Astrocyte (in vitro differentiated cells and primary cell): ENCODE data around the gene TAF5L. TPM values are rescaled to one million over a fixed set of nuclear protein-coding genes. Genes with fewer than 3 reads are reported as not detected.
"Not testable (repeated sequence)": the region's sequence is repeated elsewhere in the genome, so short reads cannot be mapped to it uniquely, and the experiment has no call there.

Experiments
- DNase-seq: peaks from one replicate; pipeline ENCODE4 v3.0.0-alpha.2; 2010; ENCODE audit warnings: low read depth
- FAIRE-seq: peaks from 2 replicates; lab custom pipeline; 2011; peaks lifted over from hg19 to GRCh38; lab: Jason Lieb, UNC
- H2AFZ ChIP-seq: 2 replicates; pipeline ENCODE4 v1.6.0; 2012; ENCODE audit warnings: low read depth, low read length, inconsistent platforms
- H3K27ac ChIP-seq: 2 replicates; pipeline ENCODE4 v1.5.1; 2011; ENCODE audit warnings: low read depth, low read length, inconsistent platforms
- H3K27me3 ChIP-seq: 2 replicates; pipeline ENCODE4 v1.6.0; 2011; ENCODE audit warnings: low read length, inconsistent platforms; ENCODE audit not compliant: insufficient read depth
- H3K36me3 ChIP-seq: 2 replicates; pipeline ENCODE4 v1.5.1; 2011; ENCODE audit warnings: low read length, inconsistent platforms; ENCODE audit not compliant: insufficient read depth
- H3K4me1 ChIP-seq: 2 replicates; pipeline ENCODE4 v1.5.1; 2011; ENCODE audit warnings: low read length, inconsistent platforms; ENCODE audit not compliant: insufficient read depth
- H3K4me2 ChIP-seq: 2 replicates; pipeline ENCODE4 v1.6.0; 2012; ENCODE audit warnings: low read length, inconsistent platforms
- H3K4me3 ChIP-seq: 2 replicates; pipeline ENCODE4 v1.5.1; 2011; ENCODE audit warnings: low read depth, mild to moderate bottlenecking, low read length, inconsistent platforms; ENCODE audit not compliant: insufficient read depth
- H3K79me2 ChIP-seq: 2 replicates; pipeline ENCODE4 v1.6.0; 2012; ENCODE audit warnings: mild to moderate bottlenecking, low read length, inconsistent platforms; ENCODE audit not compliant: insufficient read depth
- H3K9ac ChIP-seq: 2 replicates; pipeline ENCODE4 v1.6.0; 2012; ENCODE audit warnings: mild to moderate bottlenecking, low read length, inconsistent platforms
- H3K9me3 ChIP-seq: 2 replicates; pipeline ENCODE4 v1.5.1; 2012; ENCODE audit warnings: low read depth, mild to moderate bottlenecking, low read length, inconsistent platforms; ENCODE audit not compliant: insufficient read depth
- H4K20me1 ChIP-seq: 2 replicates; pipeline ENCODE4 v1.6.0; 2012; ENCODE audit warnings: low read length, inconsistent platforms; ENCODE audit not compliant: insufficient read depth
- H3K27ac Mint-ChIP-seq: one replicate; pipeline ENCODE4 v1.8.0; 2021; ENCODE audit warnings: mild to moderate bottlenecking, mixed read lengths; ENCODE audit not compliant: unreplicated experiment
- H3K27me3 Mint-ChIP-seq: one replicate; pipeline ENCODE4 v1.8.0; 2021; ENCODE audit warnings: low read depth, mixed read lengths; ENCODE audit not compliant: unreplicated experiment
- H3K36me3 Mint-ChIP-seq: one replicate; pipeline ENCODE4 v1.8.0; 2021; ENCODE audit warnings: low read depth, mixed read lengths; ENCODE audit not compliant: unreplicated experiment
- H3K4me1 Mint-ChIP-seq: one replicate; pipeline ENCODE4 v1.8.0; 2021; ENCODE audit warnings: low read depth, mixed read lengths; ENCODE audit not compliant: unreplicated experiment
- H3K4me3 Mint-ChIP-seq: one replicate; pipeline ENCODE4 v1.8.0; 2021; ENCODE audit warnings: mild to moderate bottlenecking, moderate library complexity, mixed read lengths; ENCODE audit not compliant: unreplicated experiment
- H3K9me3 Mint-ChIP-seq: one replicate; pipeline ENCODE4 v1.8.0; 2021; ENCODE audit warnings: mild to moderate bottlenecking, mixed read lengths; ENCODE audit not compliant: unreplicated experiment
- EZH2 ChIP-seq: IDR thresholded peaks from 2 replicates; pipeline ENCODE4 v1.6.1; 2012; ENCODE audit warnings: mild to moderate bottlenecking, low read length, inconsistent platforms; ENCODE audit not compliant: insufficient read depth
- total RNA-seq: library from RNA; stranded (reverse); gene quantifications from 2 replicates; pipeline ENCODE4 v1.2.1, GENCODE V29; 2021
- TF ChIP-seq, protein P1 (sequence below): IDR thresholded peaks from 2 replicates; pipeline ENCODE4 v1.5.1; 2011; ENCODE audit warnings: low read depth, mild to moderate bottlenecking, inconsistent platforms, low read length, moderate library complexity; ENCODE audit not compliant: insufficient read depth

The TAF5L gene
- total RNA-seq, 1 donor from 2014 or later = 23.5 TPM

DNA sequence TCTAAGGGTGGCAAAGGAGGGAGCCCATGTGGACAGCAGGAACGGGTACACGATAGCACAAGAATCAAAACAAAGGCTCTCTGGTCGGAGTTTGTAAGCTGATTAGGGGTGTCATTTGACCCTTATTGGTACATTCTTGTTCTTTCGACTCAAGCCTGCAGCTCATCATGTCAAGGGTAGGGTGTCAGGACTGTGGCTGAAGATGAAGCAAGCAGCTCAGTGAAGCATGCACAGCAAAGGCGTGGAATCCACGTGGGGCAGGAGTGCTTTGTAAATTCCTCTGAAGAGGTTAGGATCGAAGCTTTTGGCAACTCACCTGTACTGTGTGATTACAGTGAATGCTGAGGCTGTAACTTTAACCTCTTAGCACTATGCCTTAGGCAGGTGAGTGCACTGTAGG lies 62.7 kb downstream of the TAF5L start:
- Mint-ChIP-seq H3K27ac (peak overlapping the region; percentile 35), H3K36me3 (no peaks in the 10 kb centered on the region), H3K4me1 (peaks cover 11% of the 10 kb centered on the region), H3K9me3 (no peaks in the 10 kb centered on the region), H3K27me3 (no peaks in the 10 kb centered on the region), H3K4me3 (no peak overlapping the region)
- Histone ChIP-seq H3K4me1 (peaks cover 3% of the 10 kb centered on the region), H3K9ac (no peak overlapping the region), H3K27me3 (no peaks in the 10 kb centered on the region), H3K9me3 (no peaks in the 10 kb centered on the region), H3K27ac (no peak overlapping the region), H3K79me2 (no peaks in the 10 kb centered on the region), H3K36me3 (no peaks in the 10 kb centered on the region), H3K4me3 (no peak overlapping the region), H2AFZ (peak overlapping the region; percentile 35), H3K4me2 (no peak overlapping the region), H4K20me1 (no peaks in the 10 kb centered on the region)
- no peak for DNase-seq
- TF ChIP-seq, protein P1, sequence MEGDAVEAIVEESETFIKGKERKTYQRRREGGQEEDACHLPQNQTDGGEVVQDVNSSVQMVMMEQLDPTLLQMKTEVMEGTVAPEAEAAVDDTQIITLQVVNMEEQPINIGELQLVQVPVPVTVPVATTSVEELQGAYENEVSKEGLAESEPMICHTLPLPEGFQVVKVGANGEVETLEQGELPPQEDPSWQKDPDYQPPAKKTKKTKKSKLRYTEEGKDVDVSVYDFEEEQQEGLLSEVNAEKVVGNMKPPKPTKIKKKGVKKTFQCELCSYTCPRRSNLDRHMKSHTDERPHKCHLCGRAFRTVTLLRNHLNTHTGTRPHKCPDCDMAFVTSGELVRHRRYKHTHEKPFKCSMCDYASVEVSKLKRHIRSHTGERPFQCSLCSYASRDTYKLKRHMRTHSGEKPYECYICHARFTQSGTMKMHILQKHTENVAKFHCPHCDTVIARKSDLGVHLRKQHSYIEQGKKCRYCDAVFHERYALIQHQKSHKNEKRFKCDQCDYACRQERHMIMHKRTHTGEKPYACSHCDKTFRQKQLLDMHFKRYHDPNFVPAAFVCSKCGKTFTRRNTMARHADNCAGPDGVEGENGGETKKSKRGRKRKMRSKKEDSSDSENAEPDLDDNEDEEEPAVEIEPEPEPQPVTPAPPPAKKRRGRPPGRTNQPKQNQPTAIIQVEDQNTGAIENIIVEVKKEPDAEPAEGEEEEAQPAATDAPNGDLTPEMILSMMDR = no peak
- no peak for TF ChIP-seq EZH2
- no peak for FAIRE-seq

DNA sequence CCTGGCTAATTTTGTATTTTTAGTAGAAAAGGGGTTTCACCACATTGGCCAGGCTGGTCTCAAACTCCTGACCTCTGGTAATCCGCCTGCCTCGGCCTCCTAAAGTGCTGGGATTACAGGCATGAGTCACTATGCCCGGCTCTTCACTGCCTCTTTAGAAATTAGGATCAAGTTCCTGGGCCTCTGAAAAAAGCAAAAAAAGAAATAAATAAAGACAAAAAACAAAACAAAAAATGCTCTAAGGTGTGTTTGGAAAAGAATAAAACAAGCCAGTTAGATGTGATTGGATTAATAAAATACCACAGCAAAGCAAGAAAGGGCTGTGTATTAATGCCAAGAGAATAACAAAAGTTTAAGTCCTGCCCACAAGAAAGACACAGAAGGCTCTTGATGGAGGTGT lies 63.2 kb downstream of the TAF5L start:
- TF ChIP-seq, protein P1 = no peak
- TF ChIP-seq EZH2 = no peak
- H3K27me3 Mint-ChIP-seq = no peaks in the 10 kb centered on the region
- no peaks in the 10 kb centered on the region for H3K9me3 Mint-ChIP-seq
- Histone ChIP-seq H3K4me3 (no peak overlapping the region), H4K20me1 (no peaks in the 10 kb centered on the region), H3K9me3 (no peaks in the 10 kb centered on the region), H2AFZ (no peak overlapping the region), H3K36me3 (no peaks in the 10 kb centered on the region), H3K4me2 (no peak overlapping the region), H3K79me2 (peaks cover 4% of the 10 kb centered on the region), H3K27ac (no peak overlapping the region), H3K27me3 (no peaks in the 10 kb centered on the region), H3K9ac (no peak overlapping the region), H3K4me1 (peaks cover 3% of the 10 kb centered on the region)
- no peak overlapping the region for H3K4me3 Mint-ChIP-seq
- H3K36me3 Mint-ChIP-seq = no peaks in the 10 kb centered on the region
- no peak for FAIRE-seq
- H3K27ac Mint-ChIP-seq = peak overlapping the region; percentile 35
- H3K4me1 Mint-ChIP-seq = peaks cover 11% of the 10 kb centered on the region
- no peak for DNase-seq

DNA sequence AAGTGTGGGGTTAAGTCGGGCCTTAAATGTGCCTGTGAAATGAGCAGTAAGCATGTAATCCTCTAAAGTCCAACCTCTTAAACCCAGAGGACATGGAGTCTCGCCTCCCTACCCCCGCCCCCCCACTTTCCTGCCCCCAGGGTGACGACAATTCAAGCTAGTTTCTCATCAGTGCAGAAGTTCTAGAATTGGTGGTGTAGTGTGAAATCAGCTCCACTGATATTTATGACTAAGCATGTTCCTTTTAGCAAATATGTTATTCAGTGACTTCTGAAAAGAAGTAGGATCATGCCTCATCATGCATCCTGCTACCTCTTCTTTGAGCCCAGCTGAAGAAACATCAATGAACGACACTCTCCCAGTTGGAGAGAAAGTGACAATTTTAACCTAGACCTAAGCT lies 64.8 kb downstream of the TAF5L start:
- H4K20me1 ChIP-seq = peaks cover 12% of the 10 kb centered on the region
- Mint-ChIP-seq H3K27ac (peak overlapping the region; percentile 53), H3K4me3 (no peak overlapping the region), H3K9me3 (no peaks in the 10 kb centered on the region), H3K4me1 (peaks cover 21% of the 10 kb centered on the region), H3K36me3 (no peaks in the 10 kb centered on the region), H3K27me3 (no peaks in the 10 kb centered on the region)
- H2AFZ ChIP-seq = no peak overlapping the region
- H3K4me1 ChIP-seq = peaks cover 7% of the 10 kb centered on the region
- peaks cover 19% of the 10 kb centered on the region for H3K79me2 ChIP-seq
- H3K36me3 ChIP-seq = no peaks in the 10 kb centered on the region
- no peaks in the 10 kb centered on the region for H3K27me3 ChIP-seq
- no peak for FAIRE-seq
- no peak overlapping the region for H3K27ac ChIP-seq
- no peaks in the 10 kb centered on the region for H3K9me3 ChIP-seq
- TF ChIP-seq EZH2 = no peak
- TF ChIP-seq, protein P1 = no peak
- H3K4me3 ChIP-seq = no peak overlapping the region
- no peak overlapping the region for H3K9ac ChIP-seq
- no peak for DNase-seq
- no peak overlapping the region for H3K4me2 ChIP-seq

DNA sequence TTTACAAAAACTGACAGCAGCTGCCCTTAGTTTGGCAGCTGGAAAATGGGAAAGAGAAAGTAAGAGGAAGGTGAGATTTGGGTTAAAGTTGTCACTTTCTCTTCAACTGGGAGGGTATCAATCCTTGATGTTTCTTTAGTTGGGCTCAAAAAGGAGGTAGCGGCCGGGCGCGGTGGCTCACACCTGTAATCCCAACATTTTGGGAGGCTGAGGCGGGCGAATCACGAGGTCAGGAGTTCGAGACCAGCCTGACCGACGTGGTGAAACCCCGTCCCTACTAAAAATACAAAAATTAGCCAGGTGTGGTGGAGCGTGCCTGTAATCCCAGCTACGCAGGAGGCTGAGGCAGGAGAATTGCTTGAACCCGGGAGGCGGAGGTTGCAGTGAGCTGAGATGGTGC lies 65.8 kb downstream of the TAF5L start:
- H3K9ac ChIP-seq, FAIRE-seq, H3K4me3 ChIP-seq, H3K4me2 ChIP-seq, H3K27ac ChIP-seq, H3K9me3 Mint-ChIP-seq, DNase-seq, H3K9me3 ChIP-seq, H2AFZ ChIP-seq, H3K27ac Mint-ChIP-seq, H3K36me3 ChIP-seq, H3K4me1 ChIP-seq, H3K27me3 ChIP-seq, H3K36me3 Mint-ChIP-seq, H3K27me3 Mint-ChIP-seq: not testable (repeated sequence)
- peaks cover 29% of the 10 kb centered on the region for H3K79me2 ChIP-seq
- peaks cover 24% of the 10 kb centered on the region for H3K4me1 Mint-ChIP-seq
- H4K20me1 ChIP-seq = peaks cover 14% of the 10 kb centered on the region
- H3K4me3 Mint-ChIP-seq = peak overlapping the region; percentile 6
